SW480 (cell line): Measurements from ENCODE around the gene RBFOX2.
"Not testable (repeated sequence)": the region's sequence is repeated elsewhere in the genome, so short reads cannot be mapped to it uniquely, and the experiment has no call there.

ENCODE experiments used
- DNase-seq: peaks from one replicate; pipeline ENCODE4 v3.0.0-alpha.2; 2016; ENCODE audit warnings: low spot score

Gene RBFOX2

DNA sequence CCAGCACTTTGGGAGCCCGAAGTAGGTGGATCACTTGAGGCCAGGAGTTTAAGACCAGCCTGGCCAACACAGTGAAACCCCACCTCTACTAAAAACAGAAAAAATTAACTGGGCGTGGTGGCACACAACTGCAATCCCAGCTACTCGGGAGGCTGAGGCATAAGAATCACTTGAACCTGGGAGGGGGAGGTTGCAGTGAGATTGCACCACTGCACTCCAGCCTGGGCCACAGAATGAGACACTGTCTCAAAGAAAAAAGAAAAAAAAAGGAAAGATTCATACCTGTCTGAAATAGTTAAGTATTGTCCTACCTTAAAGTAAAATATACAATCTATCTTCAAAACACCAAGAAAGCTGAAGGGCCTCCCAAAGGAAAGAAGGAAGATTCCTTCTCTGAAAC, 20.1 kb downstream of the RBFOX2 start:
- DNase-seq: no peak

DNA sequence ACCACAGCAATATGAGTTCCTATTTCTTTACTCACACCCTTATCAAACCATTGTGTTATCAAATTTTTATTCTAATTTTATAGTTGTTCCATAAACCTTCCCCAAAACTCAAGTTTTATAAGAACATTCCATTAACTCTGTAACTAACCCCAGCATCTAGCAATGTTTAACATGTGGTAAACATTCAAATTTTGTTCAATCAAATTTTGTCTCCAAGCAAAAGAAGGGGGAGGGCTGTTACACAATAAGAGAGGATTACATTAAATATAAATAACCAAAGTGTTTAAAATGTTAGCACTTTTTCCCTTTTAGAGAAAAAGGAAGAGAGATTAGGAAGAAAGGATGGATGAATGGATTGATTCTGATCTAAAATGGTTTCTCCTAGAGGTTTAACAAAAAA, 20.5 kb downstream of the RBFOX2 start:
- DNase-seq: no peak

DNA sequence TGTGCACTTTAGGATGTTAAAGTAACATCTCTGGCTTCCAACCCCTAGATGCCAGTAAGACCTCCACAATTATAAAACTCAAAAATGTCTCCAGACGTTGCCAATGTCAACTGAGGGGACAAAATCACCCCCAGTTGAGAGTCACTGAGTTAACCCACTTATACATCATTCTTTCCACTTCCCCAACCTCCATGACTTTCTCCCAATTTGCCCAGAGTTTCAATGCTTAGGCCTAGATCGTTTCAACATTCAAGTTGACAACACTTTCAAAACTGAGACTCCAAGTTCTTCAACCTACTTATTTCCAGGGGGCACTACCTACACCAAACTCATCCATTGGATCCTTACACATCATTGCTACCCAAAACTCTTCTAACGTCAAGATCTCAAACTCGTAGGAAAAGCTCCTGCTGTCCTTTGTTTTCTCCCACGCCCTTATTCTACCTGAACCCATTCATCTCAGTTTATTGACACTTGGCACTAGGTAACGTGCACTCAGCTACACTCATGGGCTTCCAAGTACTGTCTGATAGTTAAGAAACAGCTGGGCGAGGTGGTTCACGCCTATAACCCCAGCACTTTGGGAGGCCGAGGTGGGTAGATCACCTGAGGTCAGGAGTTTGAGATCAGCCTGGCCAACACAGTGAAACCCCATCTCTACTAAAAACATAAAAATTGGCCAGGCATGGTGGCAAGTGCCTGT, 24.5 kb downstream of the RBFOX2 start:
- DNase-seq: no peak

DNA sequence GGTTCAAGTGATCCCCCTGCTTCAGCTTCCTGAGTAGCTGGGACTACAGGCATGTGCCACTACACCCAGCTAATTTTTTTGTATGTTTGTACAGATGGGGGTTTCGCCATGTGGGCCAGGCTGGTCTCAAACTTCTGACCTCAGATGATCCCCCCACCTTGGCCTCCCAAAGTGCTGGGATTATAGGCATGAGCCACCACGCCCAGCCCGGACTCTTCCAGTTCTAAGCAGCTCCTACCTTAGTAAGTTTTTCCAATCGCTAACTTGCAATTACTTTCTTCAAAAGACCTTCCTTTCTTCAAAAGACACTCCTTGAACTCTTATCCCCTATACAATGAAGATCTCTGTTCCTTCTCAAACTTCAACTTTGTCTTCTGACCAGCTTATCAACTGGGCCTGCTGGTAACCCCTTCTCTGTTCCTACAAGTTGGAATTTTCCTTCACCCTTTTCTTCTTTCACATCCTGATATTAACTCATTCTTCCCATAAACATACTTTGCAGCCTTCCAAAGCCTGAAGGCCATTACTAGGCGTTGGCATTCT, 25.8 kb downstream of the RBFOX2 start:
- no peak for DNase-seq

DNA sequence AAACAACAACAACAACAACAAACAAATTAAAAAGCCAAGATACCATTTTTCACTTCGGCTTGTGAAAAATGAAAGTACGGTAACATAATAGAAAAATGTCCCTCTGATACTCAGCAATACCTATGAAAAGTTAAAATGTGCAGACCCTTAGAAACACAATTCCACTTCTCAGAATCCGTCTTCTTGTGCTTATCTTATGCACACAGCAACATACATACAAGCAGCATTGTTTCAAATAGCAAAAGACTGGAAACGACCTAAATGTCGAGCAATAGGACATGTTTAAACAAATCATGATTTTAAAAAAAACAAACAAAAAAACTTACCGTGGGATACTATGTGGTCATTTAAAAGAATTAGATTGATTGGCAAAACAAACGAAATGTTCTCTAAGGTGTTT, 26.5 kb downstream of the RBFOX2 start:
- no peak for DNase-seq

DNA sequence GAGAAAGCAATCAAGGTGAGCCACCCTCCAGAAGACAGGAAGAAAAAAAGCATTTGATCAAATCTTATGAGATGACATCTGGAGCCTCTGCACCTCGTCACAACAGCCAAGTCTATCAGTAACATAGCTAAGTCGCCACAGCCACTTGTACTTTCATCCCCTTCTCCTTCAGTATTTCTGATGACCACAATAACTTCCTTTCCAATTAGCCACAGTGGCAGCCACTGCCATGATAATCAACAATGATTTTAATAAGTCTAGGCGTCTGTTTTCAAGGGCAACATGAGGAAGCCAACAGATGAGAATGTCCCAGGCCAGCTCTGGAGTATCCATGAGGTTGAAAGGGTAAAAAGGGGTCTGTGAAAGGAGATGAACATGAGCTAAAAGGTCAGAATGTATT, 29.9 kb downstream of the RBFOX2 start:
- no peak for DNase-seq

DNA sequence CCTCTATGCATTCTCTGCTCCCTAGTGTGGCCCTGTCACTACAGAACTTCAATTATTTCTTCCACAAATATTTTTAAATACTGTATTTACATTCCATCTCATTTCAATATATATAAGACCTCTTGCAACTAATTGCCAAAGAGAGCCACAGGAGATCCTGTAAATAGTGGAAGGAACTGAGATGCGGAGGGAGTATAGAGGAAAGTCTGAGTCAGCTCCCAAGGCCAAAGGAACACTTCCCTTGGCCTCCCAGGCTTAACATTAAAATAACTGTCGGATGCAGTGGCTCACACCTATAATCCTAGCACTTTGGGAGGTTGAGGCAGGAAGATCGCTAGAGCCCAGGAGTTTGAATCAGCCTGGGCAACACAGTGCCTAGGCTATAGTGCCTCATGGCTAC, 31.2 kb downstream of the RBFOX2 start:
- DNase-seq: no peak

DNA sequence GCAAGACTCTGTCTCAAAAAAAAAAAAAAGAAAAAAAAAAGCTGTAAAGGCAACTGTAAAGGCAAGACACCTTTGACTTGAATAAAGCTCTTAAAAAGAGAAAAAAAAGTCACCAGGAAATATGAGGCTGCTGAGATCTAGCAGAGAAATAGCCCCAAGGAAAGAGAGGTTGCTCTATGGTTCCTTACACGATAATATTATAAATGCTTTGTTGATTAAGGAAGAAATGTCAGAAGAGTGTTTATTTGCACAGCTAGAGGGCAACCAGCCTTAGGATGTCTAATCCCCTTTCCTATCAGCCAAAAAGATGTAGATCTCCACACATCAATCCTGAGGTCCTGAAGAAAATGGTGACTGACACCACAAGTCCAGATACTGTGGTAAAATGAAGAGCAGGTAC, 32.0 kb downstream of the RBFOX2 start:
- no peak for DNase-seq

DNA sequence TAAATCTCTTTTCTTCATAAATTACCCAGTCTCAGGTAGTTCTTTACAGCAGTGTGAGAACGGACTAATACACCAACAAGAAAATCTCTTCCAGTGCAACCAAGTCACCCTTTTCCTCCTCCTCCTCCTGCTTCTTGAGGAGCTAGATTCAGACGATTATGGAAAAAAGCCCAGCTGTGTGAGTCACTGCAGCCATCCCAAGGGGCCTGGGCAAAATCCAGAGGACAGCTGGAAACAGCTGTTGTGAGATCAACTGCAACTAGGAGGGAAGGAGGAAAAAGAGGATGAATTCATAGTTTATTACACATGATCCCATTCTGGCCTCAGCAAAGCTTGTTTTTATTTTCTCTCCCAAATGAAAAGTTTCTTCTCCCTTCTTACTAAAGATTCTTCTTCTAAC, 32.9 kb downstream of the RBFOX2 start:
- no peak for DNase-seq

DNA sequence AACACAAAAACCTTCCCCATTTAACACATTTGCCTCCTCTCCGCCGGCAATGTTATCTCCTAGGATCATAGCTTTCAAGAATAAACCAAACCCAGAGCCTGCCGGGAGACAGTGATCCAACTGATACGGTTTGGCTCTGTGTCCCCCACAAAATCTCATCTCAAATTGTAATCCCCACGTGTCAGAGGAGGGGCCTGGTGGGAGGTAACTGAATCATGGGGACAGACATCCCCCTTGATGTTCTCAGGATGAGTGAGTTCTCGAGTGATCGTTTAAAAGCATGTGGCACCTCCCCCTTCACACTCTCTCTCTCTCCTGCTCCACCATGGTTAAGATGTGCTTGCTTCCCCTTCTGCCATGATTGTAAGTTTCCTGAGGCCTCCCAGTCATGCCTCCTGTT, 33.3 kb downstream of the RBFOX2 start:
- no peak for DNase-seq

DNA sequence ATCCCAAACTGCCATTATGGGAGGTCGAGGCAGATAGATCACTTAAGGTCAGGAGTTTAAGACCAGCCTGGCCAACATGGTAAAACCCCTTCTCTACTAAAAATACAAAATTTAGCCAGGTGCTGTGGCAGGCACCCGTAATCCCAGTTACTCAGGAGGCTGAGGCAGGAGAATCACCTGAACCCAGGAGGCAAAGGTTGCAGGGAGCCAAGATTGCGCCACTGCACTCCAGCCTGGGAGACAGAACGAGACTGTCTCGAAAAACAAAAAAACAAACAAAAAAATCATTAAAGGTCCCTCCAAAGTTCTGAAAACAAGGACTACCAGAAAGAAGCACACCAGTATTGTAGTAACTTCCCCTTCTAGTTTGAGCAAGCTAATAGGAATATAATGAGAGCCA, 34.9 kb downstream of the RBFOX2 start:
- not testable (repeated sequence) for DNase-seq

DNA sequence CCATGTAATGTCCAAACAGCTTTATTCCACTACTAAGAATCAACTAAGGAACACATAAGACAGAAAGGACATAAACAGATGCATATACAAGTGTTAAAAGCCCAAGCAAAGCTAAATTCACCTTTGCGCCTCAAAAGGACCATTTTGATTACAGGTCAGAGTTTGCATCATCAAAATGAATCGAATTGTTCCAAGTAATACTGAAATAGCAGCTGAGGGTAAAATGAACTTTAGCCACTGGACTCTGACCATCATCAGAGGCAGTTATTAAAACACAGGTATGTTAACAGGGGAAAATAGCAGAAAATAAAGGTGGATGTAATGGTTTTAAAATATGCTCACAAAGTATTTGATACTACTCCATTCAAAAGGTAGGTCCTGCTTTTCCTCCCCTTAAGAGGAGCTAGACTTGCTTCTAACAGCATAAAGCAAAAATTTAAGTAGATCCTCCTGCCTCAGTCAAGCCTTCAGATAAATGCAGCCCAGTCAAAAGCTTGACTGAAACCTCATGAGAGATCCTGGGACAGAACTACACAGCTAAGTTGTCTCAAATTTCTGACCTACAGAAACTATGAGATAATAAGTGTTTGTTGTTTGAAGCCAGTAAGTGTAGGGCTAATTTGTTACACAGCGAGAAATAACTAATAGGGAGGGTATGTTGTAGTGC, 35.4 kb downstream of the RBFOX2 start:
- no peak for DNase-seq

DNA sequence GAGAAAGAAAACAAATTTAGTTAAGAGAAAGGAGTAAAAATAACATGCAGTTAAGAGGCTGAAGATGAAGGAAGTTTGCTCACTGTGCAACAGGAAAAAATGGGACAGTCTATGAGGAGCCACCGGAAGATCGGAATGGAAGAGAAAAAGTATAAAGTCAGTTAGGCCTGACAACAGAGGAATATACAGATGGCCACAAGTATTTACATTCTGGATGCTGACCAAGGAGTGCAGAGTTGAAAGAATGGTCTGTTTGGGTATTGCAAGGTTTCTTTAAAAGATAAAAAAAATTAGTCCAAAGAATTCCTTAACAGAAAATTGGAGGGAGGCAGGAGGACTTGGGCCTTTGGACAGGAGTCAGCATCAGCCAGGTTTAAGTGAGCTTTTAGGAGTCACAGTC, 37.5 kb downstream of the RBFOX2 start:
- no peak for DNase-seq

DNA sequence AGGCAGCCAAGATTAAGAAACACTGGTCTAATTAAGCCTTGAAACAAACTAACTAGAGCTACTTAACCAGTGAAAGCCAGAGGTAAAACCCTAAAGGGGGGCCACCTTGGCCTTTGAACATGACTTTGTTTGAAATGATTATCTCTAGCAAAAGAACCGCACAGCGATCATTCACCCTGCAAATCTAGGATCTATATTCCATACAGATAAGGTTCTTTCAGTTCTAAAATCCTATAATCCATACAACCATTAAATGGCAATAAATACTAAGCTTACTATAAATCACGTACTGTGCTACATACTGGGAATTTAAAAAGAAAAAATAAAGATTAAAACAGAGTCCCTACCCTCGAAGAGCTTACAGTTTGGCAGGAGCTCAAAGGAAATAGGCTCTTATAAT, 40.6 kb downstream of the RBFOX2 start:
- DNase-seq: no peak

DNA sequence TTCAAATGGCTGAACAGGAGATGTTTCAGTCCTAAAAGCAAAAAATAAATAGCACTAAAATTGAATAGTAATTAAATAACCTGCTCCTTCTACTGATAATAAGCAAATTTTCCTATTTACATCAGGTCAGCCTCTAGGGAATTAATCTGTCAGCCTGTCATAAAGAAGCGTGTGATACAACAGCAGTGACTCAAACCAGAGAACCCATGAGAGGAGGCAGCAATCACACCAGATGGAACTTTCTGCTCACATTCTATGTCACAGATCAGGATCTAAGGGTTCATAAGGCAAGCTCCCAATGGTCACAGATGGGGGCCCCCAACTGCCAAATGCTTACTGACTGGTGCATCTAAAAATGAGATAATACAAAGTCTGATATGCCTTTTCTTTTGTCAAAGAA, 41.1 kb downstream of the RBFOX2 start:
- no peak for DNase-seq

DNA sequence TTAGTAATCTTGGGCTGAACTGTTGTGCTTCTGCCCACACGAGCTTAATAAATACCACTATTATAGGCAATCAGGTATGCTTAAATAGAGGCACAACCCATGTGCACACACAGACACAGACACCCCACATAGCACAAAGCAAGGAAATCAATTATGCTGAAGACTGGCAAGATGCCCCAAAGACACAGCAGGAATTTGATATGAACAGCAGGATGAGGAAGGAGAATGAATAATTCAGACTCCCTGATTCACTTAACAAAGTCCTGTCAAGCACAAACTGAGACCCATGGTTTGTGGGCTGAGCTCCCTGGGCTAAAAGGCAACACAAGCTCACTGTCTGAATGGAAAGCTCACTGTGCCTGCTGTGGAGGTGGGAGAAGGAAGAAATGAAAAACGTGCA, 42.5 kb downstream of the RBFOX2 start:
- DNase-seq: no peak

DNA sequence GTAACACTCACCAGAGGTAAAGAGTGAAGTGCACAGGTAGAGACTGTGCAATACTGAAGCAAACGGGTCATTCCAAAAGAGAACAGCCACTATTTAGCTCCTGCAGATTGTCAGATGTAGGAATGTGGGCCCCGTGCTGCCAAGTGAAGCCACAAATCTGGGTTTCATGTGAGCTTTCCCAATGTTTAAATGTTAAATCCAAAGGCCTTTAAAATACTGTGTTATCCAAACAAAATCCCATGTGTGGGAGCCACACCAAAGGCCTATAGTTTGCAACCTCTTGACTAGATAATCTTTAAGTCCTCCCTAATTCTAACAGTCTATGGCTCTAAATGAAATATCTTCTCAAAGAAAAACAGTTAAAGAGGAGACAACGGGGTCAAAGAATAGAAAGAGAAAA, 43.3 kb downstream of the RBFOX2 start:
- DNase-seq: no peak

DNA sequence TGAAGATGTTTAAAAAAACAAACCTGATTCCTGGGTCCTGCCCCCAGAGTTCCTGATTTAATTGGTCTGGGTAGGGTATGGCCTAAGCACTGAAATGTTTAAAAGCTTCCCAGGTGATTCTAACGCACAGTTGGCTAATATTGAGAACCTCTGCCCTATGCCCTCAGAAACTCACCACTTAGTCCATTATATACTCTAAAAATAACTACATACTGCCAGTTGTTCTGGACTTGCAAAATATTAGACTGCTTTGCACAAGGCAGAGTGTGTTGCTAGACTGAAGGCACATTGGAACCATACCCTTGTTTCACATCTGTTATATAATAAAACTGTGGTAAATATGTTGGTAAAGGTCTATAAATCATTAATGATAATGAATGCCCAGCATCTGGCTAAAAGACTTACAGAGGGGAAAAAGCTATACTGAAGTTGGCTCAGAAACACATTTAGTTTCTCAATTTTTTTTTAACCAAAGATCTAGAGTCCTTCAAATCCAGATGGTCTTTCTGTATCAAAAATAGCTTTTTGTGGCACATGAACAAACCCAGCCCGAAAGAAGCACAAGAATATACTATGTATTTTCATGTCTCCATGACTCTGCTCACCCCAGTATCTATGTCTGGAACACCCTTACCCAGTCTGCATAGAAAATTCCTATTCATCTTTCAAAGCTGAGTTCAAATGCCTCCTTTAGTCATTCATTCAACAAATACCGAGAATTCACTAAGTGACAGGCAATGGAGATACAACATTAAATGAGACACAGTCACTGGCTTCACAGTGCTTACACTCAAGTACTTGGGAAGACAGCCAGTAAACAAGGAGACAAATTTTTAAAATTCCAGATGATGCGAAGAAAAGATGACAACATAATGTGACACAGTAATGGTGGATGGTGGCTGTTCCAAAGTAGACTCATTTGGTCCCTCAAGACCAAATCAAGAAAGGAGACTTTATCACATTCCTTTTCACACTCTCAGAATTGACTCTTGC, 44.1 kb downstream of the RBFOX2 start:
- DNase-seq: no peak

DNA sequence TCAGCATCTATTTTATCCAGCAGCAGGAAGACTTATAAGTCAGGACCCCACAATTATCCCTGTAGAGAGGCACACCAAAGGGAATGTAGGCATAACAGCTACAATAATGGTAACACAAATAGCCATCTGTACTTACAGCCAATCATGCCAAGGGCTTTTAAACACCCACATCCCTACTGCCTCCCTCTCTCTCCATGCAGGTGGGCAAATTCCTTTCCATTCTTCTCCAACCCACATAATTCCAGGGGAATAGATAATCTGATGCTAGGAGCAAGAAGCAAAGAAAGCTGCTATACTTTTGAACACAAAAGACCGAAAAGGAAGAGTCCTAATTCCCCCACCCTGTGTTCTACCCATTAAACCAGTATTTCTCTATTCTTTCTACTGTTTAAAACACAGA, 46.7 kb downstream of the RBFOX2 start:
- DNase-seq: no peak

DNA sequence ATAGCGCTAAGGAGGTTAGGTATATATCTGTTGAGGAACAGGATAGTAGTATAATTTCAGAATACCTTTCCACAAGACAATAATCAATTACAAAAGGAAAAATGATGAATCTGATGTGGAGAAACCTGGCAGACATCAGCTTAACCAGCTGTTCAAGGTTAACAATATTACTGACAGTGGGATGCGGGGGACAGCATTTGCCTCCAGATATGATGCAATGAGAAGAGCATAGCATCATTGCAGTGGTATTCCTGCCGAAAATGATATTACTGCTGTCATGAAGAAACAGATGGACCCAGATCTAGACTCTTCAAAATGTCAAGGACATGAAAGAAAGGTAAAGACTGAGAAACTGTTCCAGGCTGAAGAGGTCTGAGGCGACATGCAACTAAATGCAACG, 49.7 kb downstream of the RBFOX2 start:
- DNase-seq: no peak

DNA sequence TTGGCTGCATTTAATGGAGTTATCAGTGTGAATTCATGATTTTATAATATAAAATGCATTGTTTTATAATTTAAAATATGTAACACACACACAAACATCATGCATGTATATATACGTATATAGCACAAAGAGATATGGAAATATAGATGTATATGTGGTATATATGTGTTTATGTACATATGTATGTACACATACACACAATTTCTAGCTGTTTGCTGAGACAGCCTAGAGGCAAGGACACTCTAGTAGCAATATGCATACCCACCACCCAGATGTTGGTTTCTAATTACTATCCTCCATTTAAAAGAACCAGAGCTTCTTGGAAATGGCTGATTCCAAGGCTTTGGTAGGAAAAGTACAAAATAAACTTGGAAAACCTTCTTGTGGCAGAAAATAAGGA, 50.4 kb downstream of the RBFOX2 start:
- no peak for DNase-seq

DNA sequence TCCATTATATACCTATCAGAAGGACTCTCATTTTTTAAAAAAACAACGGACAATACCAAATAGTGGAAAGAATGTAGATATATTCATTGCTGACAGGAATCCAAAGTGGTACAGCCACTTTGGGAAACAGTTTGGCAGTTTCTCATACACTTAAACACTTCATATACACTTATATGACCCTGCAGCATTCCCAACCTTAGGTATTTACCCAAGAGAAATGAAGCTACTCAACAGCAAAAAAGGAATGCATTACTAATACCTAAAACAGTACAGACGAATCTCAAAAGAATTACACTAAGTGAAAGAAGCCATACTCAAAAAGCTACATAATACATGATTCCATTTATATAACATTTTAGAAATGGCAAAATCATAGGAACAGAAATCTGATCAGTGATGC, 51.5 kb downstream of the RBFOX2 start:
- no peak for DNase-seq

DNA sequence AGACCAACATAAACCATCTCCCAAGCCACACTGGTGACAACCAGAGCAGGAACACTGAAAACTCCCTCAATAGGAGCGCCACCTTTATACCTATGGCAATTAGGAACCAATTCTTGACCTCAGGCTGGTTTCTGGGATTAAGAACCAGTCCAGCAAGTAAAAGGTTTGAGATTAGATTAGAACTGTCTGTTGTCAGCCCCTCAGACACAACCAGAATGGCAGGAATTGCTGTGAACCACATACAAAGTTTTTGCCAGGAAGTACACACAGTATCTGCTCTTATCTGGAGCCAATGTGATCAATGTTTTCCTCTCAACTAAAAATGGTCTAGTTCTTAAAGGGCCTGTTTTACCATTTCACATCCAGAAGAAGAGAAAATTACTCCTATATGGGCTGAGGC, 55.2 kb downstream of the RBFOX2 start:
- no peak for DNase-seq
